SK-N-SH (cell line): Measurements from ENCODE around the gene MEIS2. TPM values are rescaled to one million over a fixed set of nuclear protein-coding genes. Genes with fewer than 3 reads are reported as not detected.

Experiments
- CTCF ChIA-PET: fragments of 300-600, 350-600 bp; formaldehyde crosslinking; extraction: SDS; loops from one replicate; lab custom pipeline; 2021; lab: Yijun Ruan, JAX
- POLR2A ChIA-PET: fragments of 350-600 bp; sonication (Branson Sonifier 250); formaldehyde crosslinking; extraction: SDS; loops from one replicate; lab custom pipeline; 2020; ENCODE audit warnings: antibody characterized with exemption, inconsistent platforms; lab: Yijun Ruan, JAX
- DNase-seq: peaks from one replicate; pipeline ENCODE4 v3.0.0; 2012
- H2AFZ ChIP-seq: fragments of 200-600 bp; sonication (generic); 2 replicates; pipeline ENCODE4 v1.8.1; 2016; ENCODE audit warnings: antibody characterized with exemption, mild to moderate bottlenecking, low read depth
- H3F3A ChIP-seq: fragments of 200-600 bp; sonication (generic); replicated peaks from 2 replicates; pipeline ENCODE3; 2016; ENCODE audit warnings: antibody characterized with exemption, mild to moderate bottlenecking; ENCODE audit not compliant: insufficient read depth
- H3K27ac ChIP-seq, 2 experiments: fragments of 200-500 bp in 1 of 2; fragments of 200-600 bp in 1 of 2; sonication (Bioruptor generic) in 1 of 2; sonication (generic), shearing (Covaris generic) in 1 of 2; 2 replicates each; pipeline versions ENCODE4 v1.5.1 to v1.6.1; 2014 to 2016; ENCODE audit warnings: low read depth in 2 of 2, inconsistent platforms in 1 of 2, low read length in 1 of 2, mild to moderate bottlenecking in 1 of 2, mixed read lengths in 1 of 2
- H3K27me3 ChIP-seq: fragments of 200-600 bp; sonication (generic), shearing (Covaris generic); 2 replicates; pipeline ENCODE4 v1.6.1; 2016; ENCODE audit warnings: mixed run types; ENCODE audit not compliant: insufficient read depth
- H3K36me3 ChIP-seq, 2 experiments: fragments of 200-500 bp in 1 of 2; fragments of 200-600 bp in 1 of 2; sonication (Bioruptor generic) in 1 of 2; sonication (generic) in 1 of 2; replicated peaks in 1 of 2; 2 replicates each; pipeline versions ENCODE3 to v1.5.1; 2014 to 2016; ENCODE audit warnings: low read length in 1 of 2, mild to moderate bottlenecking in 1 of 2; ENCODE audit not compliant: insufficient read depth in 2 of 2, control insufficient read depth in 1 of 2
- H3K4me1 ChIP-seq, 2 experiments: fragments of 200-500 bp in 1 of 2; fragments of 200-600 bp in 1 of 2; sonication (Bioruptor generic) in 1 of 2; sonication (generic), shearing (Covaris generic) in 1 of 2; 2 replicates each; pipeline versions ENCODE4 v1.5.1 to v1.6.1; 2014 to 2016; ENCODE audit warnings: low read depth in 1 of 2, low read length in 1 of 2, mixed run types in 1 of 2; ENCODE audit not compliant: insufficient read depth in 2 of 2, control insufficient read depth in 1 of 2
- H3K4me2 ChIP-seq: fragments of 200-600 bp; sonication (generic), shearing (Covaris generic); 2 replicates; pipeline ENCODE4 v1.6.1; 2017; ENCODE audit warnings: mixed run types
- H3K4me3 ChIP-seq, 2 experiments: fragments of 200-500 bp in 1 of 2; fragments of 200-600 bp in 1 of 2; sonication (Bioruptor generic) in 1 of 2; sonication (generic), shearing (Covaris generic) in 1 of 2; 2 replicates each; pipeline versions ENCODE4 v1.5.1 to v1.8.1; 2014 to 2016; ENCODE audit warnings: low read depth in 2 of 2, inconsistent platforms in 1 of 2, low read length in 1 of 2, mild to moderate bottlenecking in 1 of 2, mixed read lengths in 1 of 2, moderate library complexity in 1 of 2
- H3K79me2 ChIP-seq: fragments of 200-600 bp; sonication (generic); 2 replicates; pipeline ENCODE4 v1.8.1; 2017; ENCODE audit warnings: mild to moderate bottlenecking; ENCODE audit not compliant: insufficient read depth
- H3K9ac ChIP-seq: fragments of 200-600 bp; sonication (generic); 2 replicates; pipeline ENCODE4 v1.6.1; 2017; ENCODE audit warnings: mixed run types
- H3K9me2 ChIP-seq: fragments of 200-600 bp; sonication (generic); 2 replicates; pipeline ENCODE4 v1.6.1; 2017; ENCODE audit warnings: mixed run types
- H3K9me3 ChIP-seq: fragments of 200-600 bp; sonication (generic); 2 replicates; pipeline ENCODE4 v1.6.1; 2017; ENCODE audit warnings: mixed run types, mild to moderate bottlenecking, moderate library complexity
- H4K20me1 ChIP-seq: fragments of 200-600 bp; sonication (generic); 2 replicates; pipeline ENCODE4 v1.6.1; 2017; ENCODE audit warnings: mild to moderate bottlenecking, mixed run types; ENCODE audit not compliant: insufficient read depth
- CHD2 ChIP-seq: fragments of 150-350 bp; IDR thresholded peaks from 2 replicates; pipeline ENCODE4 v1.6.1; 2018; ENCODE audit warnings: low read length; ENCODE audit not compliant: partially characterized antibody
- EP300 ChIP-seq, 2 experiments: IDR thresholded peaks; 2 replicates each; pipeline versions ENCODE4 v1.4.0 to v1.6.1; 2012; ENCODE audit warnings: borderline replicate concordance in 1 of 2, low read depth in 1 of 2, low read length in 1 of 2
- EZH2phosphoT487 ChIP-seq: fragments of 200-600 bp; sonication (generic); IDR thresholded peaks from 2 replicates; pipeline ENCODE4 v1.6.1; 2017; ENCODE audit warnings: low read depth, mixed run types, mild to moderate bottlenecking, antibody characterized with exemption, moderate library complexity, borderline replicate concordance
- FOSL2 ChIP-seq: IDR thresholded peaks from 2 replicates; pipeline ENCODE4 v1.4.0; 2012; ENCODE audit warnings: low read depth, mild to moderate bottlenecking, moderate library complexity, borderline replicate concordance
- FOXJ3 ChIP-seq: sonication (generic); formaldehyde crosslinking; IDR thresholded peaks from 2 replicates; pipeline ENCODE4 v1.5.1; 2020; ENCODE audit warnings: mild to moderate bottlenecking, missing genetic modification reagents
- GATA2 ChIP-seq: sonication (generic); formaldehyde crosslinking; IDR thresholded peaks from 2 replicates; pipeline ENCODE4 v1.5.0; 2020; ENCODE audit warnings: mild to moderate bottlenecking, missing genetic modification reagents
- JUND ChIP-seq: IDR thresholded peaks from 2 replicates; pipeline ENCODE4 v1.4.0; 2012
- PBX3 ChIP-seq: IDR thresholded peaks from 2 replicates; pipeline ENCODE4; 2012
- RAD21 ChIP-seq: IDR thresholded peaks from 2 replicates; pipeline ENCODE4 v1.6.1; 2012; ENCODE audit warnings: mild to moderate bottlenecking, low read length
- RCOR1 ChIP-seq: fragments of 150-350 bp; IDR thresholded peaks from 2 replicates; pipeline ENCODE4 v1.6.1; 2017; ENCODE audit warnings: antibody characterized with exemption, low read length
- RXRA ChIP-seq: IDR thresholded peaks from 2 replicates; pipeline ENCODE4 v1.4.0; 2012; ENCODE audit warnings: low read depth, mild to moderate bottlenecking, borderline replicate concordance
- SIN3A ChIP-seq: IDR thresholded peaks from 2 replicates; pipeline ENCODE4 v1.6.1; 2012; ENCODE audit warnings: low read depth, mild to moderate bottlenecking, low read length, moderate library complexity, borderline replicate concordance
- YY1 ChIP-seq: IDR thresholded peaks from 2 replicates; pipeline ENCODE4 v1.4.0; 2012; ENCODE audit warnings: low read depth, mild to moderate bottlenecking
- ZBTB33 ChIP-seq: IDR thresholded peaks from 2 replicates; pipeline ENCODE4 v1.4.0; 2012; ENCODE audit warnings: low read depth, borderline replicate concordance
- polyA plus RNA-seq, 3 experiments: library from polyadenylated mRNA; depleted of rRNA; stranded (reverse); fragments of >200 nt; gene quantifications; 2 replicates each; pipeline ENCODE4 v1.2.3, GENCODE V29; 2012
- TF ChIP-seq, protein P1 (sequence below): fragments of 150-350 bp; IDR thresholded peaks from 2 replicates; pipeline ENCODE4 v1.6.1; 2016; ENCODE audit warnings: mild to moderate bottlenecking, low read depth, low read length
- TF ChIP-seq, protein P2 (sequence below): IDR thresholded peaks from 2 replicates; pipeline ENCODE4 v1.6.1; 2012; ENCODE audit warnings: mild to moderate bottlenecking, low read depth, low read length, moderate library complexity

The MEIS2 gene
- polyA plus RNA-seq, 1 of the 3 experiments (the other 2 are of a cell fraction) = 146 TPM

DNA sequence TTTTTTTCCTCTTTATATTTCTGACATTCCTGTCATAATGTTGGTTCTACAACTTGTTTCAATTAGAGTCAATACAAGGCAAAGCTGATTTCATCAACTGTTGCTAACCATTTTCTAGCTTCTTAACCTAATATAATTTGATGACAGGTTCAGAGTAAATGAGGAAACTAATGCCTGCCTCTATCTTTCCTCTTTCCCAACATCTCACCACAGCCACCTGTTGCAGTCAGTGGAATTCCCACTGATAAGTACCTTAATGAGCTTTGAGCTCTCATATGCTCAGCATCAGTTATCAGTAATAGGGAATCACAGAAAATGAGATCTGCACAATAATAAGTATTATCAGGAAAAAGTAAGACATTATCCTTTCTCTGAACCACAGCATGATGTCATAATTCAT lies 241.9 kb downstream of the MEIS2 start:
- no peaks in the 10 kb centered on the region for H3K79me2 ChIP-seq
- CTCF ChIA-PET = no interaction called here
- no peak overlapping the region for H3K4me2 ChIP-seq
- H3K27ac ChIP-seq = no peak overlapping the region
- H3K9me2 ChIP-seq = no peaks in the 10 kb centered on the region
- no peak for DNase-seq
- H2AFZ ChIP-seq = no peak overlapping the region
- no peaks in the 10 kb centered on the region for H3K36me3 ChIP-seq
- no peaks in the 10 kb centered on the region for H4K20me1 ChIP-seq
- H3F3A ChIP-seq = no peaks in the 10 kb centered on the region
- H3K4me3 ChIP-seq = no peak overlapping the region
- no peaks in the 10 kb centered on the region for H3K27me3 ChIP-seq
- H3K9ac ChIP-seq = no peak overlapping the region
- H3K4me1 ChIP-seq = no peaks in the 10 kb centered on the region
- POLR2A ChIA-PET = no interaction called here
- TF ChIP-seq CHD2 = no peak
- TF ChIP-seq PBX3 = no peak
- TF ChIP-seq, protein P1, sequence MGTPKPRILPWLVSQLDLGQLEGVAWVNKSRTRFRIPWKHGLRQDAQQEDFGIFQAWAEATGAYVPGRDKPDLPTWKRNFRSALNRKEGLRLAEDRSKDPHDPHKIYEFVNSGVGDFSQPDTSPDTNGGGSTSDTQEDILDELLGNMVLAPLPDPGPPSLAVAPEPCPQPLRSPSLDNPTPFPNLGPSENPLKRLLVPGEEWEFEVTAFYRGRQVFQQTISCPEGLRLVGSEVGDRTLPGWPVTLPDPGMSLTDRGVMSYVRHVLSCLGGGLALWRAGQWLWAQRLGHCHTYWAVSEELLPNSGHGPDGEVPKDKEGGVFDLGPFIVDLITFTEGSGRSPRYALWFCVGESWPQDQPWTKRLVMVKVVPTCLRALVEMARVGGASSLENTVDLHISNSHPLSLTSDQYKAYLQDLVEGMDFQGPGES = no peak
- TF ChIP-seq RCOR1 = no peak
- TF ChIP-seq, protein P2, sequence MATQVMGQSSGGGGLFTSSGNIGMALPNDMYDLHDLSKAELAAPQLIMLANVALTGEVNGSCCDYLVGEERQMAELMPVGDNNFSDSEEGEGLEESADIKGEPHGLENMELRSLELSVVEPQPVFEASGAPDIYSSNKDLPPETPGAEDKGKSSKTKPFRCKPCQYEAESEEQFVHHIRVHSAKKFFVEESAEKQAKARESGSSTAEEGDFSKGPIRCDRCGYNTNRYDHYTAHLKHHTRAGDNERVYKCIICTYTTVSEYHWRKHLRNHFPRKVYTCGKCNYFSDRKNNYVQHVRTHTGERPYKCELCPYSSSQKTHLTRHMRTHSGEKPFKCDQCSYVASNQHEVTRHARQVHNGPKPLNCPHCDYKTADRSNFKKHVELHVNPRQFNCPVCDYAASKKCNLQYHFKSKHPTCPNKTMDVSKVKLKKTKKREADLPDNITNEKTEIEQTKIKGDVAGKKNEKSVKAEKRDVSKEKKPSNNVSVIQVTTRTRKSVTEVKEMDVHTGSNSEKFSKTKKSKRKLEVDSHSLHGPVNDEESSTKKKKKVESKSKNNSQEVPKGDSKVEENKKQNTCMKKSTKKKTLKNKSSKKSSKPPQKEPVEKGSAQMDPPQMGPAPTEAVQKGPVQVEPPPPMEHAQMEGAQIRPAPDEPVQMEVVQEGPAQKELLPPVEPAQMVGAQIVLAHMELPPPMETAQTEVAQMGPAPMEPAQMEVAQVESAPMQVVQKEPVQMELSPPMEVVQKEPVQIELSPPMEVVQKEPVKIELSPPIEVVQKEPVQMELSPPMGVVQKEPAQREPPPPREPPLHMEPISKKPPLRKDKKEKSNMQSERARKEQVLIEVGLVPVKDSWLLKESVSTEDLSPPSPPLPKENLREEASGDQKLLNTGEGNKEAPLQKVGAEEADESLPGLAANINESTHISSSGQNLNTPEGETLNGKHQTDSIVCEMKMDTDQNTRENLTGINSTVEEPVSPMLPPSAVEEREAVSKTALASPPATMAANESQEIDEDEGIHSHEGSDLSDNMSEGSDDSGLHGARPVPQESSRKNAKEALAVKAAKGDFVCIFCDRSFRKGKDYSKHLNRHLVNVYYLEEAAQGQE = no peak
- TF ChIP-seq EZH2phosphoT487 = no peak
- no peak for TF ChIP-seq YY1
- TF ChIP-seq RXRA = no peak
- TF ChIP-seq FOXJ3 (CRISPR knock-in tag) = no peak
- no peak for TF ChIP-seq RAD21
- no peak for TF ChIP-seq JUND
- TF ChIP-seq ZBTB33 = no peak
- no peak for TF ChIP-seq SIN3A
- no peak for TF ChIP-seq FOSL2
- no peak for TF ChIP-seq GATA2 (CRISPR knock-in tag)
- TF ChIP-seq EP300 (IDR thresholded peaks at IDR 0.05; ENCODE audit: borderline replicate concordance in 1 of 2, low read depth in 1 of 2, low read length in 1 of 2) = no peak
- TF ChIP-seq, all 33 proteins: peak for 0
- H3K9me3 ChIP-seq = no peaks in the 10 kb centered on the region
